GM12878 (cell line): Measurements from ENCODE around the gene FAM120B.

Source experiments
- CEBPB ChIP-seq, 2 experiments: fragments of 150-350 bp in 1 of 2; IDR thresholded peaks; 2 replicates each; pipeline ENCODE4 v1.6.1; 2012 to 2014; ENCODE audit warnings: low read depth in 2 of 2, low read length in 2 of 2, borderline replicate concordance in 1 of 2, inconsistent platforms in 1 of 2
- CTCF ChIP-seq, 3 experiments: IDR thresholded peaks in 2 of 3; conservative IDR thresholded peaks in 1 of 3; 2 replicates each; pipeline ENCODE4 v1.5.1; 2011; ENCODE audit warnings: low read depth in 3 of 3, low read length in 3 of 3, mild to moderate bottlenecking in 3 of 3, control low read depth in 2 of 3, moderate library complexity in 2 of 3, inconsistent platforms in 1 of 3, mixed read lengths in 1 of 3; ENCODE audit not compliant: control insufficient read depth in 2 of 3, insufficient read depth in 1 of 3; ENCODE audit errors: extremely low read depth in 1 of 3
- REST ChIP-seq: IDR thresholded peaks from 2 replicates; pipeline ENCODE4 v1.6.1; 2012; ENCODE audit warnings: mild to moderate bottlenecking, low read depth, low read length

DNA sequence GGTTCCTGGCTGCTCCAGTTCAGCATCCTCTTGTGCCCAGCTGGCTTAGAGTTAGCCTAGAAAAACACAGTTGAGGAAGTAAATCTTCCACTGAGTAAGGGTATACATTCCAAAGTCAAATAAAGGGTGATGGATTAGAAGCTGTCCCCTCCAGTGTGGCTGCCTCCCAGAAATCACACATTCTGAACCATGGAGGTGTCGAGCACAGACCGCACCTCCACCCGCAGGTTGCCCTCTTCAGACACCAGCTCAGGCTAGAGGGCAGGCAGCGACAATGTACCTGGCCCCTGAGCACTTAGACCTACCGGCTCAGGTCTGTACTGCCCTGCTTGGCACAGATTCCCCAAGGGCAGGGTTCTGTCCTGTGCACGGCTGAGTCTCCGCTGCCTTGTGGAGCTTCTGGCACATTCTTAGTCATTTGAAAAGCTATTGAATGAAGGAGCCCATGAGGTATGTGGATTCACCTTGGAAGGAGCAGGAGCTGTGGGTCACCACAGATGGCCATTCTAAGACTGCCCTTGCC is 118.1 kb downstream of the FAM120B start:
- TF ChIP-seq CEBPB (IDR thresholded peaks at IDR 0.05; ENCODE audit: borderline replicate concordance in 1 of 2, low read depth in 2 of 2, low read length in 2 of 2), result no peak
- no peak for TF ChIP-seq CTCF (IDR thresholded peaks at IDR 0.05 in 2 of 3, conservative IDR thresholded peaks at IDR 0.05 in 1 of 3; ENCODE audit: control insufficient read depth in 2 of 3, extremely low read depth in 1 of 3, insufficient read depth in 1 of 3, low read depth in 3 of 3, low read length in 3 of 3)
- no peak for TF ChIP-seq REST
